GM10847 (cell line): Measurements from ENCODE around the gene WDR27.

ENCODE experiments used
- POLR2A ChIP-seq: IDR thresholded peaks from 2 replicates; pipeline ENCODE4 v1.6.1; 2011; ENCODE audit not compliant: insufficient read length; ENCODE audit errors: extremely low read depth

WDR27 gene

DNA sequence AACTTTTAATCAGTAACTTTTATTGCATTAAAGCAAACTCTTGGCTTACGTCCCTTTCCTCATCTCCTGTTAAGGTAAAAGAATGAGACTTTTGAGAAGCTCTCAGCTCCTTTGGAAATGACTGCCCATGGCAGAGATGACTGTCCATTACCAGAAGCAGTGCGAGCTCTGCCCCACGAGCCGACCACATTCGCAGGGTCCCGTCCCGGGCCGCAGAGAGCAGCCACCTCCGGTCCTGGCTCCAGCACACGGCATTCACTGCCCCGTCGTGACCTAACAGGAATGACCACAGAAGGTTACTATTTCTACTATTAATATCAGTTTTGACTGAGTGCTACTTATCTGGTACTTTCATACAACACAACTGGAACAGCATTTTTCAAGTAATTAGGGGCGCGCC, 63.4 kb downstream of the WDR27 start:
- no peak for TF ChIP-seq POLR2A

DNA sequence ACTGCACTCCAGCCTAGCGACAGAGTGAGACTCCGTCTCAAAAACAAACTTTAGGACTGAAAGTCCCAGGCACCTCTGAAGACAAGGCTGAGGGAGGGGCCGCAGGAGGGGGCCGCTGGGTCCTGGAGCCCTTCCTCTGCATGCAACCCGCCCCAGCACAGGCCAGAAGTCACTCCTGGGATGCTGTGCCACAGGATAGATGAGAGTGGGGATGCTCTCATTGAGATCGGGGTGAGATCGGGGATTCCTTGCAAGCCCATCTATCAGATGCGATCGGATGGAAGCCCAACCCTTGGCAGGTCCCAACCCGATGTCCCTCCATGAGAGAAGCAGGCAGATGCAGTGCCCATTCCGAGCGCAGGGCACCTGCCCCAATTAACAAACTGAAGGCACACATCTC, 66.5 kb downstream of the WDR27 start:
- TF ChIP-seq POLR2A = no peak

DNA sequence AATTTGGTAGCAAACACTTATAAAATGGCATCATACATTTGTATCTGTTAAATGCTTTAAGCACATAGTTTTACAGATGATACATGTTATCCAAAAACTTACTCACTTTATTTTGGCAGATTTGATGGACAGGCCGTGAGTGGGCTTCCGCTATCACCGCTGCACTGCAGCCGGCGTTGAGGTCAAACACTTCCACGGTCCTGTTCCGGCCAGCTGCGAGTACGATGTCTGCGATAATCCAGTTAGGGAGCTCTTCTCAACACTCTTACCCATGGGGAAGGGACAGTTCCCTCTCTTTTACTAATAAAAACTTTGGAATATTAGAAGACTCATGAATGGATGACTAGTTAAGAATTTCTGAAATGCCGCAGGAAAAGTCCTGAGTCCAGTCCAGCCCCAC, 69.0 kb downstream of the WDR27 start:
- TF ChIP-seq POLR2A = no peak

DNA sequence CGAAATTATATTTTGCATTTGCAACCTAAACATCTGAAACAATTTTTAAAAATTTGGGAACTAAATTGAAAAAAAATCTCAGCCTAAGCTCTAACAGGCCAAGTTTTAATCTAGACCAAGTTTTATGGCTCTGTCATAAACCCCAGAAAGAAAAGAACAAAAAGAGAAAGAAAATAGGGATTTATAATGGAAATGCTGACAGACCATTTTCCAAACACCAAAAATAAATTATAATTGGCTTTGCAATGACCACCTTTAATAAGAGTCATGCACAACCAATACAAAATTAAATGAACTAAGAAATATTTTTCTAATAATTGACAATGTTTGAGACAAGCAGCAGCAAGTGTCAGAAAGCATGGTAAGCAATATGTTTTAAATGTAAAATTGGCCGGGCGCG, 72.6 kb downstream of the WDR27 start:
- no peak for TF ChIP-seq POLR2A

DNA sequence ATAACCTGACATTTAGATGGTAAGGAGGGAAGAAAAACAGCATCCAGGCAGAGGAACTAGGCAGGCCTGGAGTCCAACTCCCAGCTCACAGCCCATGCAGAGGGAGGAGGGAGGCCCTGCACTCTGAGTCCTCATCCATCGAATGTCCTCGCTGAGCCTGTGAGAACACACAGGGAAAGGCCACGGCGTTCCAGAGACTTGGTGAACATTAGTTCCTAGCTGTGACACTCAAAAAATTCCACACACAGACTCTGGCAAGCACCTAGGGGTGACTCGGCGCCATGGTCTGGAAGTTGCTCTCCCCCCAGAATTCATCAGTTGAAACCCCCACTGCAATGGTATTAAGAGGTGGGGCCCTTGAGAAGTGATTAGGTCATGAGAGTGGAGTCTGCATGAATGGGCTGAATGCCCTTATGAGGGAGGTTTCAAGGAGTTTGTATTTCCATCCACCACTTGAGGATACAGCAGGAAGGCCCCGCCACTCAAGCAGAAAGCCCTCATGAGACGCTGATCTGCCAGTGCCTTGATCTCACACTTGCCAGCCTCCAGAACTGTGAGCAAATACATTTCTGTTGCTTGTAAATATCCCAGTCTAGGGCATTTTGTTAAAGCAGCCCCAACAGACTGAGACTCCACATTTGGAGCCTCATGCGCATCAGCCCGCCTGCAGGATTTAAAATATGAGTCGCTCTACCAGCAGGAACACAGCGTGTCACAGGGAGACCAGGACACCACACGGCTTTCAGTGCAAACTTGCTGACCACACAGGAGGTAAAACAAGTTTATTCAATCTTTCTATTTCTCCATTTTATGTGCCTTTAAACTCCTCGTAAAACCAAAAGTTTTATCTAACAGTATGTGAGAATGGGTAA, 73.9 kb downstream of the WDR27 start:
- TF ChIP-seq POLR2A = no peak

DNA sequence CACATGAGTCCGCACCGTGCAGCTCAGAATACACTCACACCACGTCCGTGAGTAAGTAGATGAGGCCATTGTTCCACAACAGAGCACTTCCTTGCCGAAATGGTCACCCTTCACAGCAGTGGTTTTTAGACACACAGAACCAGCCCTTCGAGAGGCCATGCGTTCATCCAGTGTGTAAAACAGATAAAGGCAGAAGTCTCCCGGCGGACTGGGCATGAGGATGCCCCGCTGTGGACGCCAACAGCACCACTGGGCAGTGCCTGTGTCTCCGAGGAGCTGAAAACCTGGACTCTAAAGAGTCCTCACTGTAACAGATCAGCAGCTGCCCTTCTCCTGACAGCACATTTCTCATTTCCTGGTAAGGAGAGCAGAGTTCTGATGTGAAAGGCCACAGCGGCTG, 75.2 kb downstream of the WDR27 start:
- no peak for TF ChIP-seq POLR2A

DNA sequence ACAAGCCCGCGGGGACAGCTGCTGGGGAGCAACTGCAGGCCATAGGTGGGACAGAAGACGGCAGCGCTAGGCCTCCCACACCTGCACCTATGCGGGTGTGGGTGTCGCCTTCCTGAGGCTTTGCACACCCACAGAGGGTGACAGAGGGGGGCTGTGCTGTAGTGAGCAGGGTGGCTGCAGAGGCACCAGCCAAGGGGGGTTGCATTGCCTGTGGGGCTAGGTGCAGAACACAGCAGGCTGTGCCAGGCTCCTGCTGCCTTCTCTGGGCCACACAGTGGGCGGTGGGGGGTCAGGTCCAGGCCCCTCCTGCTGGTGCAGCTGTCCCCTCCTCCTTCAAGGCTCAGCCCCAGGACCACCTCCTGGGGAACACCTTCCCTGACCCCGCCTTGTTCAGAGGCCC, 75.7 kb downstream of the WDR27 start:
- no peak for TF ChIP-seq POLR2A

DNA sequence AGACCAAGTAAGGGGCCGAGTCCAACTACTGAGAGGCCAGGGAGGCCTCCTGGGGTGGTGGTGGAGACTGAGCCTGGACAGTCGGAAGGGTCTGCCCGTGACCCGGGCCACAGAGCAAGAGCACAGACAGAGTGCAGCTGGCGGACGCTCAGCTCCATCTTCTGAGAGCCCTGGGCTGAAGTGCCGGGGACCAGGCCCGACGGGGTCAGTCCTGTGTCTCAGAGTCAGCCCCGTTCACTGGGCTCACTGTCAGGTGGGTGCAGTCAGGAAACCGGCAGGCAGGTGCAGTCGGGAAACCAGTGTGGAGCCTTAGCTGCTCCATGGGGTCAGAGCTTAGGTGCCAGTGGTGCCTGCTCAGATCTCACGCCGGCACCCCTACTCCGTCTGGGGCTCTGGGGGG, 76.5 kb downstream of the WDR27 start:
- TF ChIP-seq POLR2A = no peak

DNA sequence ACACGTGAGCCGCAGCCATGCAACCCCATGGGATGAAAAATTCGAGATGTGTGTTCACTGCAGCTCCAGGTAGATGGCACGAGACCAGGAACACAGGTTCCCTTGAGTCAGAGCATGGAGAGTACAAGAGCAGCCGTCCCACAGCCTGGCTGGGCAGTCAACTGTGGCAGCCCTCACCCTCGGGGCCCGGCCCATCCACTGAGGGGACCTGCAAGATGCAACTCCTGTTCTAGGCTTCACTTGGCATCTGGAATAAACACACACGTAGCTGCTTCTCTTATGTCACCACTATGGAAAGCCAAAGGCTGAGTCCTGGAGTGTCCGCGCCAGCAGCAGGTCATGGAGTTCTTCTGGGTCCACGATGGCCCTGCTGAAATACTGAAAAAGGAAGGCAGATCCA, 77.0 kb downstream of the WDR27 start:
- TF ChIP-seq POLR2A = no peak

DNA sequence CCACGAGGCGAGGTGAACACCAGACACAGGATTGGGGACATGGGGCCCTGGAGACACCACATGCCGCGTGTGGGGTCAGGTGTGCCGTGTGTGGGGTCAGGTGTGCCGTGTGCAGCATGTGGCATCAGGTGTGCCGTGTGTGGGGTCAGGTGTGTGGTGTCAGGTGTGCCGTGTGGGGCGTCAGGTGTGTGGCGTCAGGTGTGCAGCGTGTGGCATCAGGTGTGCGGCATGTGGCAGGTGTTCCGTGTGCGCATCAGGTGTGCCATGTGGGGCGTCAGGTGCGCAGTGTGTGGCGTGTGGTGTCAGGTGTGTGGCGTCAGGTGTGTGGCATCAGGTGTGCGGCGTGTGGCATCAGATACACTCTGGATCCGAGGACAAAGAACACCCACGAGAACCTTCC, 77.9 kb downstream of the WDR27 start:
- no peak for TF ChIP-seq POLR2A

DNA sequence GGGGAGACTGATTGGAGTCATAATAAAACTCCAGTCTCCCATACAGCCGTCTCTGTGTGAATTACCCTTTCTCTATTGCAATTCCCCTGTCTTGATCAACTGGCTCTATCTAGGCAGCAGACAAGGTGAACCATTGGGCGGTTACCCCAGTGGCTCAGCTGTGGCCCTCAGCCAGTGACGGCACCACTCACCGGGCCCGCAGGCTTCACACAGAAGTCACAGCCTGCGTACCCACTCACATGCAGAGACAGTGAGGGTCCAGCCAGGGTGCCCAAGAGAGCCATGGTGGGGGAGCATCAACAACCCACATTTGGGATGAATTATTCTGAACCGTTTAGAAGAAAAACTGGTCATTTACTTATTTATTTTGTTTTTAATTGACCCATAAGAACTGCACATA, 78.5 kb downstream of the WDR27 start:
- no peak for TF ChIP-seq POLR2A

DNA sequence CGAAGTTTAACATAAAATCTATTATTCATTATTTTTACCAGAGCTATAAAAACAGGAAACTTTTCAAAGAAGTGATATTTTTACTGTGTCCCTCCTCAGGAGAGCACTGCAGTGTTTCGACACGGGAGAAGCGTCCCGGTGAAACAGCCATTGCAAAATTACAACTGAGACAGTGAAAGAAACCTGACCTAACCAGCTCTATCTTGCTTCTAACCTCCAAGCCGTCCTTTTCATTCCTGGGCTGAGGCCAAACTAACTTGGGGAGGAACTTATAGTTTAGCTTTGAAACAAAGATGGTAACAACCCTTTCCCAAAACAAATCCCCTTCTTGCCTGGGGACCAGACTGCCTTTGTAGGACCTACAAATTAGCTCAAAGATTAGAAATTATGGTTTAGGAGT, 79.2 kb downstream of the WDR27 start:
- TF ChIP-seq POLR2A = no peak

DNA sequence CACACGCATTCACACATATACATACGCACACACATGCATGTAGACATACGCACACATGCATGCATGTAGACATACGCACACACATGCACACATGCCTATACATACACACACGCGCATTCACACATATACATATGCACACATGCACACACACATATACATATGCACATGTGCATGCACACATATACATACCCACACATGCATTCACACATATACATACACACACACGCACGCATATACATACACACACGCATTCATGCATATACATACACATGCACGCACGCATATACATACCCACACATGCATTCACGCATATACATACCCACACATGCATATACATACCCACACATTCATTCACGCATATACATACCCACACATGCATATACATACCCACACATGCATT, 80.5 kb downstream of the WDR27 start:
- TF ChIP-seq POLR2A = no peak

DNA sequence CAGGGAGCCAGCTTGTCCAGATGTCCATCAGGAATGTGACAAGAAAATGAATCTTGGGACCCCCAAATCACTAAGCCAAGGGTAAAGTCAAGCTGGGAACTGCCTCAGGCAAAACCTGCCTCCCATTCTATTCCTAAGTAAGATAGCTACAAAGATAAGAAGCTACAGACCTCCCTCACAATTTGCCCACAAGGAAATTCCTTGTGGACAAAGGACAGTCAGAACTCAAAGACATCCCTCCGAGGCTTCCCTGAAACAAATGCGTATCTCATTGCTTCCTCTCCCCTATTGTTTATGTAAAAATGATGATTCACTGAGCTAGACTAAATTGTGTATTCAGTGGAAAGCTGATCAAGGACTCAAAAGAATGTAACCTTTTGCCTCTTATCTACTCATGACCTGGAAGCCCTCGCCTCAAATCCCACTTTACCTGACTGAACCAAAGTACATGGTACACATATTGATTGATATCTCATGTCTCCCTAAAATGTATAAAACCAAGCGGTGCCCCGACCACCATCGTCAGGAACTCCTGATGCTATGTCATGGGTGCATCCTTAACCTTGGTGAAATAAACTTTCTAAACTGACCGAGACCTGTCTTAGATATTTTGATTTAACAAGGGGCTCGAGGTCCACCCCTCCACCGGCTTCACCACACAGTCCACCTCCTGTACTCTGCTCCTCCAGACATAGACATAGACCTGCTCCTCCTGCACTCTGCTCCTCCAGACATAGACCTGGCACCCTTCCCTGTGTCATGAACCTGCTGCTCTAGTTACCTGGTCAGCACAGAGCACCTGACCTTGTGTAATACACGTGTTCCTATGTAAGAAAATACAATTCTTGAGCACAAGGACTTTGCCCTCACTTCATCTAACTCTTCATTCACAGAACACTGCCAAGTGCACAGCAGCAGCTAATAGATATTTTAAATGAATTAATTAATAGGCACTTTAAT, 81.4 kb downstream of the WDR27 start:
- no peak for TF ChIP-seq POLR2A

DNA sequence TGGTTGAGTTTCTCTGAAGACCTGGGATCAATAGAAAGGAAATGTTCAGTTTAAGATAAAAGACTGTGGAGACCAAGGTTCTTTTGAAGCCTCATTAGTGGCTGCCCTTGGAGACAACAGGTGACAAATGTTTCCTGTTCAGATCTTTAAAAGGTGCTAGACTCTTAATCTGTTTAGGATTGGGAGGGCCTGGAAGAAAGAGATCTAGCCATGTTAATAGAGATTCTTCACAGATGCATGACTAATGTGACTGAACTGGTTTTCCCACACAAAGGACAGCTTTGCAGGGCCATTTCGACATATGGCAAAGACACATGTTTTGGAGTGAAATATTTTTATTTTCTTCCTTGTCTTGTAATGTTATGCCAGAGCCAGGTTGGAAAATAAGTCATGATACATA, 82.2 kb downstream of the WDR27 start:
- no peak for TF ChIP-seq POLR2A
